Adrenal gland (tissue), 12 donors: ENCODE measurements around the gene LMBR1L. TPM values are rescaled to one million over a fixed set of nuclear protein-coding genes. Genes with fewer than 3 reads are reported as not detected.

Experiments
- DNase-seq, 7 donors: peaks; one replicate each; pipeline ENCODE4 v3.0.0-alpha.2; 2019 to 2020
- H3K27ac ChIP-seq, 5 donors: fragments of 200-600 bp; sonication (generic) in 4 of 5; 1 replicate in 3 of 5; 2 replicates in 2 of 5; pipeline versions ENCODE4 v1.5.1 to v1.8.0; 2016 to 2020; ENCODE audit warnings: mild to moderate bottlenecking in 1 of 5
- H3K27me3 ChIP-seq: fragments of 200-600 bp; 2 replicates; pipeline ENCODE4 v1.8.0; 2021
- H3K36me3 ChIP-seq, 2 donors: fragments of 200-600 bp; replicated peaks in 1 of 2; 1 replicate in 1 of 2; 2 replicates in 1 of 2; pipeline versions ENCODE4 v1.5.1 to v1.8.0; 2018 to 2022
- H3K4me1 ChIP-seq, 2 donors: fragments of 200-600 bp; replicated peaks in 1 of 2; 1 replicate in 1 of 2; 2 replicates in 1 of 2; pipeline versions ENCODE4 v1.5.1 to v1.8.0; 2018 to 2021
- H3K4me3 ChIP-seq, 4 donors: fragments of 200-600 bp; sonication (generic) in 3 of 4; one replicate each; pipeline ENCODE4 v1.5.1; 2016 to 2018
- H3K9me3 ChIP-seq, 3 donors: fragments of 200-600 bp; sonication (generic) in 1 of 3; replicated peaks in 1 of 3; 1 replicate in 2 of 3; 2 replicates in 1 of 3; pipeline versions ENCODE4 v1.5.1 to v1.8.0; 2016 to 2021
- POLR2A ChIP-seq, 2 donors: fragments of 450-650 bp; IDR thresholded peaks; one replicate each; pipeline ENCODE4 v1.6.1; 2017; ENCODE audit warnings: antibody characterized with exemption in 2 of 2, mild to moderate bottlenecking in 2 of 2, moderate library complexity in 1 of 2
- WGBS, 4 donors: extraction: QIAGEN DNeasy Blood & Tissue Kit in 2 of 4; methylation state at CpG; one replicate each; pipeline versions ENCODE4 v1.1.5 to v1.1.7; 2013 to 2017; 5-methylcytosine and 5-hydroxymethylcytosine counted together
- intact Hi-C, 2 donors: fragments of 100-400 bp; cut with DNase I; formaldehyde crosslinking; loops; one replicate each; pipeline versions ENCODE4 v1.14.1 to v1.15.0; 2022 to 2023
- polyA plus RNA-seq, 3 donors: library from polyadenylated mRNA; stranded (reverse); fragments of 200-250 nt in 2 of 3; fragments of 350-450 nt in 1 of 3; fragmentation: Illumina TruSeq in 1 of 3; extraction: RNeasy Lipid Tissue Mini Kit (QIAGEN cat#74804) in 1 of 3; gene quantifications; one replicate each; pipeline ENCODE4 v1.2.3, GENCODE V29; 2013 to 2014
- total RNA-seq, 9 donors: library from RNA; depleted of rRNA in 4 of 9; stranded (reverse); fragments of >200 nt in 4 of 9; fragments of 120-200 nt in 1 of 9; fragmentation: NEBNext Ultra II Directional in 1 of 9; extraction: Animal tissue kit (Norgen Biotek cat#: 25700) in 1 of 9; gene quantifications; one replicate each; pipeline versions ENCODE4 v1.1.0 to v1.2.4, GENCODE V29; 2013 to 2023
- TF ChIP-seq, protein P1 (sequence below), 6 experiments: fragments of 450-650 bp in 4 of 6; fragments of 200-600 bp in 2 of 6; sonication (generic) in 1 of 6; IDR thresholded peaks; 1 replicate in 5 of 6; 2 replicates in 1 of 6; pipeline versions ENCODE4 v1.5.1 to v1.8.0; 2016 to 2021; ENCODE audit warnings: antibody characterized with exemption in 6 of 6, mild to moderate bottlenecking in 2 of 6, moderate library complexity in 1 of 6
- donor health status: healthy with polysubstance abuse.
- donor health status: Bipolar disorder and iron deficiency.
- donor health status: DM: yes; HTN: yes; CAD: no.
- donor health status: DM: no; HTN: no; CAD: no.
- donor health status: DM: no; HTN: no; CAD: no.
- donor health status: DM: yes; HTN: yes; CAD: no.

The LMBR1L gene
- total and polyA plus RNA-seq, 12 donors = 20.6 to 136 (median 77.5) TPM

DNA sequence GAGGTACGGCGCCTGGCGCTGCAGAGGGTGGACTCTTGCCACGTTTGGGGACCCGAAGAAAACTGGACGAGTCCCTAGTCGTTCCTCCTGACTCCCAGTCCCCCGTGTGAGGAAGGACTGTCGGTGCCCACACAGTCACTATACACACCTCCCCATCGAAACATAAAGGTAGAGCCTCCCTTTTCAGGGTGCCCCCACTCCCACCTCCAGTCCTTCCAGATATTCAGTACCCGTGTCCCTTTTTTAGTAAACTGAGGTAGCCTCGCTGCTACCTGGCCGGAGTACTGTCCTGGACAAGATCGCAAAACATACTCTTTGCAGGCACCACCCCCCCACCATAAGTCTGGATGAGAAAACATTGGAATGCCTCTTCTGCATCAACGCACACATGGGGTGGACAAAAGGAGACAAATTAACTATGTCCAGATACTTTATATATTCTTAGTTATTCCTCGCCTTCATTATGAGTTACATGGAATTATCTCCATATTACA, 49.4 kb downstream of the LMBR1L start:
- Histone ChIP-seq H3K4me1 (peaks cover 29 to 32% of the 10 kb centered on the region in 2 donors), H3K9me3 (no peaks in the 10 kb centered on the region), H3K27me3 (no peaks in the 10 kb centered on the region), H3K4me3 (peak overlapping the region; percentile 68 to 99 (median 80)), H3K36me3 (no peaks in the 10 kb centered on the region), H3K27ac (peak overlapping the region; percentile 94 to 98 (median 96))
- WGBS, 4 donors = 6 to 30% (median 9%) methylated on average over 2 to 16 of the region's 16 CpGs
- DNase-seq = no peak
- TF ChIP-seq, protein P1, sequence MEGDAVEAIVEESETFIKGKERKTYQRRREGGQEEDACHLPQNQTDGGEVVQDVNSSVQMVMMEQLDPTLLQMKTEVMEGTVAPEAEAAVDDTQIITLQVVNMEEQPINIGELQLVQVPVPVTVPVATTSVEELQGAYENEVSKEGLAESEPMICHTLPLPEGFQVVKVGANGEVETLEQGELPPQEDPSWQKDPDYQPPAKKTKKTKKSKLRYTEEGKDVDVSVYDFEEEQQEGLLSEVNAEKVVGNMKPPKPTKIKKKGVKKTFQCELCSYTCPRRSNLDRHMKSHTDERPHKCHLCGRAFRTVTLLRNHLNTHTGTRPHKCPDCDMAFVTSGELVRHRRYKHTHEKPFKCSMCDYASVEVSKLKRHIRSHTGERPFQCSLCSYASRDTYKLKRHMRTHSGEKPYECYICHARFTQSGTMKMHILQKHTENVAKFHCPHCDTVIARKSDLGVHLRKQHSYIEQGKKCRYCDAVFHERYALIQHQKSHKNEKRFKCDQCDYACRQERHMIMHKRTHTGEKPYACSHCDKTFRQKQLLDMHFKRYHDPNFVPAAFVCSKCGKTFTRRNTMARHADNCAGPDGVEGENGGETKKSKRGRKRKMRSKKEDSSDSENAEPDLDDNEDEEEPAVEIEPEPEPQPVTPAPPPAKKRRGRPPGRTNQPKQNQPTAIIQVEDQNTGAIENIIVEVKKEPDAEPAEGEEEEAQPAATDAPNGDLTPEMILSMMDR (IDR thresholded peaks at IDR 0.05) = no peak
- intact Hi-C loops = loop anchor here (10.0 kb wide), 1 partner anchor 64 kb away; no protein-coding TSS in a partner anchor

DNA sequence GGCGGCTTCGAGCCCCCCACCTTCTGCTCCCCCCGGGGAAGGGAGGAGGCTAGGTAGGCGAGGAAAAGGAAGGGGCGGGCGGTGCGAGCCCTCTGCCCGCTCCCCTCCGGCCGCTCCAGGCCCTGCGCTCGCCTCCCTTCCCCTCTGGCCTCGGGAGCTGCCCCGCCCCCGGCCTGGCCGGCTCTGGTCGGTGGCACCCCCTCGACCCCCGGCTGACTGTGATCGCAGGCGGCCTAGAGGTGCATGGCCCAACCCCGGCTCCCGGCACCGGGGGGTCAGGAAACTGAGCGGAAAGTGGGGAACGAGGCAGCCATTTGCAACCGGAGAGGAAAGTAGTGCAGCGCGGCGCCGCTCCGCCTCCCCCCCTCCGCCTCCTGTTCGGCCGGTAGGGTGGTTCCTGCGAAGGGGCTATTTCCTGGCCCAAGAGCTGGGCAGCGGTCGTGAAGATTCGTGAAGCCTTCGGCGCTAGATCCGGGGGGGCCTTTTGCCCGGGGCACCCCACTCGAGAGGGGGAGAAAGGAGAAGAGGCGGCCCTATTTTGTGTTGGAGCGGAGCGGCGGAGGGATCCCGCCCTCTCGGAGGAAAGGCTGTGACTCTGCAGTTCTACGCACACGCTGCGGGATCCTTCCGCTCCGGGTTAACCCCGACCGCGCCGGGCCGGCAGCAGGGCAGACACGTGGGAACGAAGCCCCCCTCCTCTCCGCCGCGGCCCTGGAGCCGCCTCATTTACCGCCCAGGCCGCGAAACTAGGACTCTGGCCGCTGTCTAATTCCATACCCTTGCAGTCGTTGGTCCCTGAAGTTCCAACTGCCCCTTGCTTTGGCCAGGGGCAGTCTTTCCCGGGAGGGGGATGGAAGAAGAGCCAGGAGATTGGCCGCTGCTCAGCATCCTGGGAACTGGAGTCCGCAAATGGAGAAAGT, 50.1 kb downstream of the LMBR1L start, which contains the start of gene KMT2D:
Gene KMT2D (minus strand): TSS at position 558 of the 920 bp plus-strand sequence. CDS start 5,470 bp downstream, outside the sequence.
- 0% methylated on average over 2 to 74 of the region's 74 CpGs for WGBS, 4 donors
- TF ChIP-seq, protein P1 (IDR thresholded peaks at IDR 0.05) = peak in 5 of 6 experiments; percentile 22 to 92 (median 67)
- peak in 1 of 2 donors; percentile 7 for TF ChIP-seq POLR2A (IDR thresholded peaks at IDR 0.05)
- peak; percentile 87 to 95 (median 93) for DNase-seq
- Histone ChIP-seq H3K36me3 (no peaks in the 10 kb centered on the region), H3K27me3 (no peaks in the 10 kb centered on the region), H3K4me3 (peak within 1 kb of the TSS; percentile 68 to 99 (median 80)), H3K27ac (peak within 1 kb of the TSS; percentile 94 to 98 (median 96)), H3K4me1 (peaks cover 36 to 39% of the 10 kb centered on the region in 2 donors), H3K9me3 (no peaks in the 10 kb centered on the region)
- intact Hi-C loops = loop anchor here (10.0 kb wide), 1 partner anchor 64 kb away; no protein-coding TSS in a partner anchor

DNA sequence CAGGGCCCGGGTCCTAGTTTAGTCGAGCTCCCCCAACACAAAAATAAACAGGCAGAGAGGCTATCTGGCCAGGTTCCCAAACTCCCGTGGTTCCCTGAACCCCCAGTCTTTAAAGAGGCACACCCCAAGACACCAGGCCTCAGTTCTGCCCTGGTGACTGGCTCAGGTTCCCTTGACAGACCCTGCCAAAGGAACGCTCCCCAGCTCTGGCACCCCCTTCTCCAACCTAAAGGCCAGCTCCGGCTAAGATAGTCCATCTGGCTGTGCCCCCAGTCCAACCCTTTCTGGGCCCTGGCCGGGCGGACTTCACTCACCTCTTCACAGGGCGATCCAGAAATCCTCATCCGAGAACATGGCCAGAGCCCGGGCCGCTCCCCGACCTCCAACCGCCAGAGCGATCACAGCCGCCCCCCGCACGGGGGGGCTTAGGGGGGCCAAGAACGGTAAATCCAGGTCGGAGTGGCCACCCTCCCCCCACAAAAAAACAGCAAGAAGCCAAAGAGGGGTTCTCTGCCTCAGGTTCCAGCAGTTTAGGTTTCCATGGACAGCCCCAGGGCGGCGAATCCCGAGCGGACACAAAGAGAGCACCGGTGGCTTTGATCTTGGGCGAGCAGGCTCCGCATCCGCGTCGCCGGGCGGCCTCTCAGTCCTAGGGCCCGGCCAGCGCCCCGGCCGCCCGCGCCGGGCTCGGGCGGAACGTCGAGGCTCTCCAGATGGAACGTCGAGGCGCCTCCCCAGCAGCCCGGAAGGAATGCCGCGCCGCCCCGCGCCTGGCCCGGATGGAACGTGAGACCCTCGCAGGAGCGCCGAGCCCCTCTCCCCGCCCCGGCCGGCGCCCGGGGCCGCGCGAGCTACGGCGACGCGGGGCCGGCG, 51.1 kb downstream of the LMBR1L start:
- intact Hi-C loops = loop anchor here (5.0 to 10.0 kb wide), 2 partner anchors 37 to 65 kb away; no protein-coding TSS in a partner anchor
- 0 to 1% (median 0%) methylated on average over 10 to 70 of the region's 70 CpGs for WGBS, 4 donors
- H3K27ac ChIP-seq = peak overlapping the region; percentile 94 to 98 (median 96)
- H3K27me3 ChIP-seq = no peaks in the 10 kb centered on the region
- peak overlapping the region; percentile 68 to 99 (median 80) for H3K4me3 ChIP-seq
- H3K36me3 ChIP-seq = peaks cover 0 to 7% of the 10 kb centered on the region in 2 donors
- H3K9me3 ChIP-seq = no peaks in the 10 kb centered on the region
- TF ChIP-seq POLR2A (IDR thresholded peaks at IDR 0.05) = no peak
- TF ChIP-seq, protein P1 (IDR thresholded peaks at IDR 0.05) = no peak
- DNase-seq = peak in 2 of 7 donors; percentile 27 to 37
- H3K4me1 ChIP-seq = peaks cover 42 to 45% of the 10 kb centered on the region in 2 donors
